HG02623 (cell line): Measurements from ENCODE around the gene FFAR1.

Experiments used
- ATAC-seq: cut with Tn5 transposase; IDR thresholded peaks from one replicate; pipeline ENCODE4 v1.9.1; 2021; ENCODE audit warnings: moderate library complexity; ENCODE audit not compliant: unreplicated experiment

Gene FFAR1

GRCh38 chr19:35383536-35383935, 35.8 kb downstream of the FFAR1 start:
- no peak for ATAC-seq

DNA sequence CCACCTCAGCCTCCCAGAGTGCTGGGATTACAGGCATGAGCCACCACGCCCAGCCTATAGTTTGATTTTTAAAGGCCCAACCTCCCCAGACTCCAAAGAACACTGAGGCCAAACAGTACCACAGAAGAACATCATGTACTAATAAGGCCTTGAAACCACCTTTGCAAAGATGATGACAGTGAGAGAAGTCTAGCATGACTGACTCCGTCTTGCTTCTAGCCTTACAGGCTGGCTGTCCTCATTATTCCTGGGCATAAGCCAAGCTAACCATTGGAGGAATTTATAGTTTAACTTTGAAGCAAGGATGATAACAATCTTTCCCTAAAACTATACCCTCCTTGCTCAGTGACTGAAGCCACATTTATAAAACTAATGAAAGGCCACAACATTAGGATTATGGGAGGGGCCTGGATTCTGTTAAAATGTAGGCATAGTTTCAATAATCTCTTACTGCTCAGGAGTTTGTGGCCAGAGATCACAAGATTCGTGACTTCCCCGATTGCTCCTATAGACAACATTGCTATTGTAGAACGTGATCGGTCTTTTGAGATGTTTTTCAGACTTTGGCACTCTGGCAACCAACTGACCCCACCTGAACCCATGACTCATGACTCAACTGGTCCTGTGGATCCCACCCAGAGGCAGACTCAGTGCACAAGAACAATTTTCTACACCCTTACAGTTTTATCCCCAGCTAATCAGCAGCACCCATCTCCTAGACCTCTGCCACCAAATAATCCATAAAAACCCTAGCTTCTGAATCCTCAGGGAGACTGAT, 40.8 kb downstream of the FFAR1 start:
- ATAC-seq, result no peak

- no peak for ATAC-seq
Observed at GRCh38 chr19:35389192-35389861, 41.6 kb downstream of the FFAR1 start.

GRCh38 chr19:35392742-35393715, 45.3 kb downstream of the FFAR1 start:
- ATAC-seq, result no peak

DNA sequence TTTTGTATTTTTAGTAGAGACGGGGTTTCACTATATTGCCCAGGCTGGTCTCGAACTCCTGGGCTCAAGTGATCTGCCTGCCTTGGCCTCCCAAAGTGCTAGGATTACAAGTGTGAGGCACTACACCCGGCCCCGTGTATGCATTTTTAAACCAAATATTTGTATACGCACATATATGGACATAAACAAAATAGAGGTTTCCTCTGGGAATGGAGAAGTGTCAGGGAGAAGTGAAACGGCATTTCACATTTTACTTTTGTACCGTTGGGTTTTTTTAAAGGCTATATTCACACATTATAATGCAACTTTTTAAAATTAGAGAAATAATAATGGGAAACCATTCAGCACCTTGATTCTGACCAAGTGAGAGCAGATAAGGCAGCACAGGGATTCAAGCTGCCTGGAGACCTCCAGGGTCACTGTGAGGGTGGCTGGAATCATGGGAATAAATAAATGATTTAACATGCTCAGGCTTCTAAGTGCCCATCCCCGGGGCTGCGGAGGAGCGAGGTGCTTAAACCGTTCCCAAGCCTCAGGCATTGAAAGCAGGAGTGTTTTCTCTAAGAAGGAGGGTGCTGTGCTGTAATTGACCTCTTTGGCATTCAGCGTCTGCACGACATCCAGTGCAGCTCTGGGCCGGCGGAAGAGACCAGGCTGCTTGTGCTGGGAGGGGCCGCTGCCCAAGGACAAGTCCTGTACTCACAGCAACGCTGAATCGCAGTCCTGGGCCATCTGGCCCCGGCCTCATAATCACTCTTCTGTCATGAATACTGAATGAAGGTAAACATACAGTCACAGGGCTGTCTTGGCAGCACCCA, 47.9 kb downstream of the FFAR1 start:
- no peak for ATAC-seq

DNA sequence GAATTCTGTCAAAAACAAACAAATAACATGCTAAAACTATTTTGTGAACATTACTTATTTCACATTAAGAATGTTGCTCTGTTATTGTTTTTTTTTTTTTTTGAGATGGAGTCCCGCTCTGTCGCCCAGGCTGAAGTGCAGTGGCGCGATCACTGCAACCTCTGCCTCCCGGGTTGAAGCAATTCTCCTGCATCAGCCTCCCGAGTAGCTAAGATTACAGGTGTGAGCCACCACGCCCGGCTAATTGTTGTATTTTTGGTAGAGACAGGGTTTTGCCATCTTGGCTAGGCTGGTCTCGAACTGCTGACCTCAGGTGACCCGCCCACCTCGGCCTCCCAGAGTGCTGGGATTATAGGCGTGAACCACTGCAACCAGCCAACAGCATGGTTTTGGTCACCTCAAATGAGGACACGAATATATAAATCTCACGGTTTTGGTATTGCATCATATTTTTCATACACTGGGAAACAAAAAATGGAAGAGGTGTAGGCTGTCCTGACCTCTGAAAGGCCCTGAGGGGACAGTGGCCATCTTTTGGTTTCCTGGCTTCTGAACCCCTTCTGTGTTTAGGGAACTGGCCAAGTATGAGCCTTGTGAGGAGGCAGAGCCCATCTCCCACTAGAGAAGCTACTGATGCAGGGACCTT, 48.7 kb downstream of the FFAR1 start:
- no peak for ATAC-seq

GRCh38 chr19:35397064-35397463, 49.4 kb downstream of the FFAR1 start:
- ATAC-seq, result no peak
